Measurements from ENCODE around the gene MRPS5. TPM values are rescaled to one million over a fixed set of nuclear protein-coding genes. Genes with fewer than 3 reads are reported as not detected.
A peak's percentile ranks its signal among the peaks of the same experiment; 100 is the strongest.

MRPS5 gene
- total RNA-seq, 2 donors from 2014 or later, result 57.9 to 59.0 TPM

DNA sequence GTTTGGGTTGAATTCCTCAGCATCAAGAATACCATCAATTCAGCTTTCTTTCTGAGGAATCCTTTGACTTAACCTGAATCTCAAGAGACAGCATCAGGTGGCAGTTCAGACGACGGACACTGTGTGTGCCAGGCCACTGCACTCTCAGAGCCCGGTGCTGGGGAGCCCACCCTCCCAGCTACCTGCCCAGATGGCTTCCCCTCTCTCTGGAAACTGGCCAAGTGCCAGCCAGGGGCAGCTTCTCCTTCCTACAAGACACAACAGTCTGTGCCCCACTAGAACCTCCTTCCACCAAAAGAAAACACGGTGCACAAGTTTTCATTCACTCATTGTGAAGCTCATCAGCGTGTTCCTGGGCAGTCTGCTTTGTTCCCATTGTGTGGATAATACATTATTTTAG is 67.6 kb downstream of the MRPS5 start:
- H3K27ac ChIP-seq (ENCODE audit: low read depth, low read length), result no peak overlapping the region
- peaks cover 6% of the 10 kb centered on the region for H3K27me3 ChIP-seq (ENCODE audit: control insufficient read depth, insufficient read depth, low read length, poor library complexity, severe bottlenecking)
- H3K36me3 Mint-ChIP-seq (ENCODE audit: low read depth), result no peaks in the 10 kb centered on the region
- no peak overlapping the region for H3K9ac ChIP-seq (ENCODE audit: extremely low read depth, low read length, poor library complexity, severe bottlenecking)
- DNase-seq, result no peak
- no peaks in the 10 kb centered on the region for H3K9me3 Mint-ChIP-seq
- H3K9me3 ChIP-seq (ENCODE audit: control insufficient read depth, low read length), result no peaks in the 10 kb centered on the region
- no peaks in the 10 kb centered on the region for H3K4me1 ChIP-seq (ENCODE audit: control insufficient read depth, insufficient read depth, low read length)
- H3K4me3 Mint-ChIP-seq, result no peak overlapping the region
- TF ChIP-seq, protein P1, sequence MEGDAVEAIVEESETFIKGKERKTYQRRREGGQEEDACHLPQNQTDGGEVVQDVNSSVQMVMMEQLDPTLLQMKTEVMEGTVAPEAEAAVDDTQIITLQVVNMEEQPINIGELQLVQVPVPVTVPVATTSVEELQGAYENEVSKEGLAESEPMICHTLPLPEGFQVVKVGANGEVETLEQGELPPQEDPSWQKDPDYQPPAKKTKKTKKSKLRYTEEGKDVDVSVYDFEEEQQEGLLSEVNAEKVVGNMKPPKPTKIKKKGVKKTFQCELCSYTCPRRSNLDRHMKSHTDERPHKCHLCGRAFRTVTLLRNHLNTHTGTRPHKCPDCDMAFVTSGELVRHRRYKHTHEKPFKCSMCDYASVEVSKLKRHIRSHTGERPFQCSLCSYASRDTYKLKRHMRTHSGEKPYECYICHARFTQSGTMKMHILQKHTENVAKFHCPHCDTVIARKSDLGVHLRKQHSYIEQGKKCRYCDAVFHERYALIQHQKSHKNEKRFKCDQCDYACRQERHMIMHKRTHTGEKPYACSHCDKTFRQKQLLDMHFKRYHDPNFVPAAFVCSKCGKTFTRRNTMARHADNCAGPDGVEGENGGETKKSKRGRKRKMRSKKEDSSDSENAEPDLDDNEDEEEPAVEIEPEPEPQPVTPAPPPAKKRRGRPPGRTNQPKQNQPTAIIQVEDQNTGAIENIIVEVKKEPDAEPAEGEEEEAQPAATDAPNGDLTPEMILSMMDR (conservative IDR thresholded peaks at IDR 0.05), result no peak
- H3K27me3 Mint-ChIP-seq (ENCODE audit: insufficient read depth), result peaks cover 13% of the 10 kb centered on the region
- peaks cover 2% of the 10 kb centered on the region for H3K4me1 Mint-ChIP-seq
- 71 to 88% methylated on average over 1 to 5 of the region's 5 CpGs for WGBS, 2 experiments (ENCODE audit: insufficient coverage in 1 of 2, insufficient read length in 1 of 2)
- H3K27ac Mint-ChIP-seq, result no peak overlapping the region
- H3K36me3 ChIP-seq (ENCODE audit: control insufficient read depth, insufficient read depth, low read length), result no peaks in the 10 kb centered on the region
- no peak overlapping the region for H3K4me3 ChIP-seq (ENCODE audit: low read length)

DNA sequence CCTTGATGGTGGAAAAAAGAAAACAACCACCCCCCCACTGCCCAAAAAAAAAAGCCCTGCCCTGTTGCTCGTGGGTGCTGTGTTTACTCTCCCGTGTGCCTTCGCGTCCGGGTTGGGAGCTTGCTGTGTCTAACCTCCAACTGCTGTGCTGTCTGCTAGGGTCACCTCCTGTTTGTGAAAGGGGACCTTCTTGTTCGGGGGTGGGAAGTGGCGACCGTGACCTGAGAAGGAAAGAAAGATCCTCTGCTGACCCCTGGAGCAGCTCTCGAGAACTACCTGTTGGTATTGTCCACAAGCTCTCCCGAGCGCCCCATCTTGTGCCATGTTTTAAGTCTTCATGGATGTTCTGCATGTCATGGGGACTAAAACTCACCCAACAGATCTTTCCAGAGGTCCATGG is 68.1 kb downstream of the MRPS5 start:
- H3K9me3 Mint-ChIP-seq, result no peaks in the 10 kb centered on the region
- H3K9me3 ChIP-seq (ENCODE audit: control insufficient read depth, low read length), result no peaks in the 10 kb centered on the region
- no peak overlapping the region for H3K4me3 ChIP-seq (ENCODE audit: low read length)
- H3K27ac Mint-ChIP-seq, result no peak overlapping the region
- no peak overlapping the region for H3K4me3 Mint-ChIP-seq
- H3K36me3 Mint-ChIP-seq (ENCODE audit: low read depth), result no peaks in the 10 kb centered on the region
- peaks cover 6% of the 10 kb centered on the region for H3K27me3 ChIP-seq (ENCODE audit: control insufficient read depth, insufficient read depth, low read length, poor library complexity, severe bottlenecking)
- peaks cover 2% of the 10 kb centered on the region for H3K4me1 Mint-ChIP-seq
- H3K27ac ChIP-seq (ENCODE audit: low read depth, low read length), result no peak overlapping the region
- no peak overlapping the region for H3K9ac ChIP-seq (ENCODE audit: extremely low read depth, low read length, poor library complexity, severe bottlenecking)
- TF ChIP-seq, protein P1 (conservative IDR thresholded peaks at IDR 0.05), result peak; percentile 77
- DNase-seq, result peak; percentile 82
- peaks cover 13% of the 10 kb centered on the region for H3K27me3 Mint-ChIP-seq (ENCODE audit: insufficient read depth)
- no peaks in the 10 kb centered on the region for H3K4me1 ChIP-seq (ENCODE audit: control insufficient read depth, insufficient read depth, low read length)
- 31 to 52% methylated on average over 7 to 11 of the region's 11 CpGs for WGBS, 2 experiments (ENCODE audit: insufficient coverage in 1 of 2, insufficient read length in 1 of 2)
- H3K36me3 ChIP-seq (ENCODE audit: control insufficient read depth, insufficient read depth, low read length), result no peaks in the 10 kb centered on the region

GRCh38 chr2:95052804-95053479 is 68.7 kb downstream of the MRPS5 start:
- H3K36me3 ChIP-seq (ENCODE audit: control insufficient read depth, insufficient read depth, low read length), result no peaks in the 10 kb centered on the region
- no peak overlapping the region for H3K4me3 ChIP-seq (ENCODE audit: low read length)
- no peaks in the 10 kb centered on the region for H3K4me1 ChIP-seq (ENCODE audit: control insufficient read depth, insufficient read depth, low read length)
- WGBS, 2 experiments (ENCODE audit: insufficient coverage in 1 of 2, insufficient read length in 1 of 2), result 87 to 90% methylated on average over 11 to 13 of the region's 13 CpGs
- H3K36me3 Mint-ChIP-seq (ENCODE audit: low read depth), result no peaks in the 10 kb centered on the region
- H3K27ac Mint-ChIP-seq, result no peak overlapping the region
- no peaks in the 10 kb centered on the region for H3K9me3 Mint-ChIP-seq
- peaks cover 13% of the 10 kb centered on the region for H3K27me3 Mint-ChIP-seq (ENCODE audit: insufficient read depth)
- TF ChIP-seq, protein P1 (conservative IDR thresholded peaks at IDR 0.05), result peak; percentile 57
- H3K27me3 ChIP-seq (ENCODE audit: control insufficient read depth, insufficient read depth, low read length, poor library complexity, severe bottlenecking), result peaks cover 6% of the 10 kb centered on the region
- H3K9ac ChIP-seq (ENCODE audit: extremely low read depth, low read length, poor library complexity, severe bottlenecking), result no peak overlapping the region
- H3K27ac ChIP-seq (ENCODE audit: low read depth, low read length), result no peak overlapping the region
- H3K9me3 ChIP-seq (ENCODE audit: control insufficient read depth, low read length), result no peaks in the 10 kb centered on the region
- H3K4me3 Mint-ChIP-seq, result no peak overlapping the region
- no peak for DNase-seq
- H3K4me1 Mint-ChIP-seq, result peaks cover 2% of the 10 kb centered on the region

All from endodermal cell (in vitro differentiated cells).